Osteocyte (in vitro differentiated cells): ENCODE measurements around the gene CLIC4. TPM values are rescaled to one million over a fixed set of nuclear protein-coding genes. Genes with fewer than 3 reads are reported as not detected.
"Not testable (repeated sequence)": the region's sequence is repeated elsewhere in the genome, so short reads cannot be mapped to it uniquely, and the experiment has no call there.

ENCODE experiments used
- DNase-seq: peaks from one replicate; pipeline ENCODE4 v3.0.0; 2021; ENCODE audit warnings: mixed read lengths; ENCODE audit not compliant: unreplicated experiment; ENCODE audit errors: extremely low spot score
- H3K27ac Mint-ChIP-seq: one replicate; pipeline ENCODE4 v1.8.0; 2021; ENCODE audit warnings: mild to moderate bottlenecking, mixed read lengths; ENCODE audit not compliant: unreplicated experiment
- H3K27me3 Mint-ChIP-seq: one replicate; pipeline ENCODE4 v1.8.0; 2021; ENCODE audit warnings: mixed read lengths; ENCODE audit not compliant: unreplicated experiment
- H3K36me3 Mint-ChIP-seq: one replicate; pipeline ENCODE4 v1.8.0; 2021; ENCODE audit warnings: mixed read lengths; ENCODE audit not compliant: unreplicated experiment
- H3K4me1 Mint-ChIP-seq: one replicate; pipeline ENCODE4 v1.8.0; 2021; ENCODE audit warnings: mixed read lengths; ENCODE audit not compliant: unreplicated experiment
- H3K4me3 Mint-ChIP-seq: one replicate; pipeline ENCODE4 v1.8.0; 2021; ENCODE audit warnings: mild to moderate bottlenecking, moderate library complexity, mixed read lengths; ENCODE audit not compliant: unreplicated experiment
- H3K9me3 Mint-ChIP-seq: one replicate; pipeline ENCODE4 v1.8.0; 2021; ENCODE audit warnings: mixed read lengths; ENCODE audit not compliant: unreplicated experiment
- total RNA-seq: library from RNA; stranded (reverse); gene quantifications from 2 replicates; pipeline ENCODE4 v1.2.1, GENCODE V29; 2021
- TF ChIP-seq, protein P1 (sequence below): fragments of 200-600 bp; sonication (generic); IDR thresholded peaks from 2 replicates; pipeline ENCODE4 v1.5.0; 2021; ENCODE audit warnings: antibody characterized with exemption, mild to moderate bottlenecking, moderate library complexity

Gene CLIC4
- total RNA-seq, 1 donor from 2014 or later: 370 TPM

DNA sequence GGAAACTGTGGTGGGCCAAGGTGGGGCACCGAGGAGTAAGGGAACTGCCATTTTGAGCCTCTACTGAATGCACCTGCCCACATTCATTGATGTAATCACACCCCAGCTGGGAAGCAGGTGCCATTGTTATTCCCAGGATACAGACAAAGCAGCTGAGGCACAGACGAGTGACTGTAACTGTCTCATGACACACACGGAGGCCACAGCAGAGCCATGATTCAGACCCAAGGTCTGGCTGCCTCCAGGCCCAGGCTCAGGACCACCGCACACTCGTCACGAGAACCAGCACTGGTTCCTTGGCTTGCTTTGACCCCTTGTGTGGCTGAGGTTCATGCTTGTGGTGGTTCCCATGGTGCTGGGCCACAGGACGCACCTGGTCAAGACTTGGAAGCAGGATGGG, 45.6 kb upstream of the CLIC4 start:
- Mint-ChIP-seq H3K4me1 (peaks cover 8% of the 10 kb centered on the region), H3K9me3 (no peaks in the 10 kb centered on the region), H3K36me3 (no peaks in the 10 kb centered on the region), H3K27me3 (no peaks in the 10 kb centered on the region), H3K27ac (no peak overlapping the region), H3K4me3 (no peak overlapping the region)
- TF ChIP-seq, protein P1, sequence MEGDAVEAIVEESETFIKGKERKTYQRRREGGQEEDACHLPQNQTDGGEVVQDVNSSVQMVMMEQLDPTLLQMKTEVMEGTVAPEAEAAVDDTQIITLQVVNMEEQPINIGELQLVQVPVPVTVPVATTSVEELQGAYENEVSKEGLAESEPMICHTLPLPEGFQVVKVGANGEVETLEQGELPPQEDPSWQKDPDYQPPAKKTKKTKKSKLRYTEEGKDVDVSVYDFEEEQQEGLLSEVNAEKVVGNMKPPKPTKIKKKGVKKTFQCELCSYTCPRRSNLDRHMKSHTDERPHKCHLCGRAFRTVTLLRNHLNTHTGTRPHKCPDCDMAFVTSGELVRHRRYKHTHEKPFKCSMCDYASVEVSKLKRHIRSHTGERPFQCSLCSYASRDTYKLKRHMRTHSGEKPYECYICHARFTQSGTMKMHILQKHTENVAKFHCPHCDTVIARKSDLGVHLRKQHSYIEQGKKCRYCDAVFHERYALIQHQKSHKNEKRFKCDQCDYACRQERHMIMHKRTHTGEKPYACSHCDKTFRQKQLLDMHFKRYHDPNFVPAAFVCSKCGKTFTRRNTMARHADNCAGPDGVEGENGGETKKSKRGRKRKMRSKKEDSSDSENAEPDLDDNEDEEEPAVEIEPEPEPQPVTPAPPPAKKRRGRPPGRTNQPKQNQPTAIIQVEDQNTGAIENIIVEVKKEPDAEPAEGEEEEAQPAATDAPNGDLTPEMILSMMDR: no peak
- no peak for DNase-seq

DNA sequence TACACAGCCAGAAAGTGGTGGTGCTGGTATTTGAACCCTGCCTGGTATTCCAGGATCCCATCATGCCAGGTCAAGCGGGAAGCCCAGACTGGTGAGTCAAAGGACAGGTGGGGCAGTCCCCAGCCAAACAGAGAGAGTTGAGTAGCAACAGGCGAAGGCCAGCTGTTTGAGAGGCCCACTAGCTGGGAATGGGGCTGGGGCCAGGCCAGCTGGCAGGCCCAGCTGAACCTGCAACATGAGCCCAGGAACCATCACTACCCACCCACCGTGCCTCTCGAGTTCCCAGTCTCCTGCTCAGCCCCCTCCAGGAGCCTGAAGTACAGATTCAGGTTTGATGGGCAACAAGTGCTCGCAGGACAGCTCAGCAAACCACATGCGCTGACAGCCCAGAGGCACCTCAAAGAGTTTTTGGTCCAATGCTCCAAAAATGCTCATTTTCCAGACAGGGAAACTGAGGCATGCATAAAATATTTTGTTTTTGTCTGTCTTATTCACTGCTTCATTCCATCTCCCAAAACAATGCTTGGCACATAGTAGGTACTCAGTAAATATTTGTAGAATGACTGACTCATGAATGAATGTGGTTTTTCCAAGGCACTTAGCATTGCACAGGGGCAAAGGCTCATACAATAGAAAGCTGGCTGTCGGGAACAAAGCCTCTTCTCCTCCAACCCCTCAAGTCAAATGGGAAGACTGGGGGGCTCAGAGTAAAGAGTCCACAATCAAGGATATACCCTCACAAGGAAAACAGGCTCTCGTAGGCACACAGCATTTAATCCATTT, 42.5 kb upstream of the CLIC4 start:
- Mint-ChIP-seq H3K9me3 (no peaks in the 10 kb centered on the region), H3K36me3 (no peaks in the 10 kb centered on the region), H3K27ac (no peak overlapping the region), H3K4me1 (peaks cover 18% of the 10 kb centered on the region), H3K4me3 (no peak overlapping the region), H3K27me3 (no peaks in the 10 kb centered on the region)
- no peak for DNase-seq
- TF ChIP-seq, protein P1: no peak

DNA sequence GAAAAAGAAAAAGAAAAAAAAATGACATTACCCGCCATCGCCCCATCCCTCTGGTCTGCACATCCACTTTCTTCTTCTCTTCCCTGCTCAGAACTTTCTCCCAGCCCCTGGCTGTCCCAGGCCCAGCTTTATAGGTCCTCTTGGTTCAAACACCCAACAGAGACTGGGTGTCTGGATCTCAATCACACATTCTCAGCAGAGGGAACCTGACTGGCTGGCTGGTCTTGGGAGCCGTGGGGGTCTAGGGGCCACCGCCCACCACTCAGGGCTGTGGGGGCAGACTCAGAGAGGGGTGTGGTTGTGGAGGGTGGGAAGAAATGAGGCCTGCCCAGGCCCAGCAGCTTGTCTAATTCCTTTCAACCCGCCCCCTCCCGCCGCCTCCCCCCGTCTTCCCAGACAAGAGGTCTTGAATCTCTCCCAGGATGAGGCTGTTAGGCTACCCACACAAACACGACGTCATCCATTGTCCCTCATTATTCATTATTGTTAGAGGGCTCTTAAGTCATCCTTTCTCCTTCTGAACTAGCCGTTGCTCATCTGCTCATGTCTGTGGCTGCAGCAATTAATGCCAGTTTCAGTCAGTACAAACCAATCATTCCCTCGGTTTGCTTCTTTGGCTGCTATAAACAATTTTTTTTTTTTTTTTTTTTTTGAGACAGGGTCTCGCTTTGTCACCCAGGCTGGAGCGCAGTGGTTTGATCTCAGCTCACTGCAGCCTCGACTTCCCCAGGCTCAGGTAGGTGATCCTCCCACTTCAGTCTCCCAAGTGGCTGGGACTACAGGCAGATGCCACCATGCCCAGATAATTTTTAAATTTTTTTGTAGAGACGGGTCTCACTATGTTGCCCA, 40.6 kb upstream of the CLIC4 start:
- no peak for DNase-seq
- peaks cover 18% of the 10 kb centered on the region for H3K4me1 Mint-ChIP-seq
- H3K36me3 Mint-ChIP-seq: no peaks in the 10 kb centered on the region
- no peaks in the 10 kb centered on the region for H3K9me3 Mint-ChIP-seq
- TF ChIP-seq, protein P1: no peak
- no peaks in the 10 kb centered on the region for H3K27me3 Mint-ChIP-seq
- H3K27ac Mint-ChIP-seq: peak overlapping the region; percentile 61
- no peak overlapping the region for H3K4me3 Mint-ChIP-seq

DNA sequence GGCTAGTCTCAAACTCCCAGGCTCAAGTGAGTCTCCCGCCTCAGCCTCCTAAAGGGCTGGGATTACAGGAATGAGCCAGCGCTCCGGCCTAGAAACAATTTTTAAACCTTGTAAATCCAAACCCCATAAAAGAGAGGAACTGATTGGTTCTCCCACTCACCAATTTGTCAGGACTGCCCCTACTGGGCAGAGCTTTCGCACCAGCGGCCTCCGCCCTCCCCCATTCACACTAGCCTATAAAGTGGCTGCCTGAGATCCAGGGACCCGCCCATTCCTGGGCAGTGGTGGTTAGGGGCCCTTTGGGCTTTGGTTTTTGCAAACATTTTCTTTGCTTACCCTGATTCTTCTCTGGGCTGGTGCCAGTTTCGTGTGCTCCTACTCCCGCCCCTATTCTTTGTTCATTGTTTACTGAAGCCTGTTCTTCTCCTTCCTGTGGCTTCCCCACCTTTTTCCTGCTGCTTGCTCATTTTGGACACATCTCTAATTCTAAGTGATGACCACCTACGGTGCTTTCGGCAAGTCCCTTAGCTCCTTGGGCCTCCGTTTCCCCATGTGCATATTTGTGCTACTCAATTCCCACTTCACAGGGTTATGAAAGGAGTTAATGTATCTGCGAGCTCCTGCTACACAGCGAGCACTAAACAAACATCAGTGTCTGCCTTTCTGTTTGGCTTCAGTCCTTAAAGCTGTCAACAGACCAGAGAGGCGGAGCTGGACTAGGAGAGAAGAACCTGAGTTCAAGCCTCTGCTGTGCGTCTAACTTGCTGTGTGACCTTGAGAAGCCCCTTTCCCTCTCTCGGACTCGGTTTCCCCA, 39.8 kb upstream of the CLIC4 start:
- no peaks in the 10 kb centered on the region for H3K36me3 Mint-ChIP-seq
- no peaks in the 10 kb centered on the region for H3K9me3 Mint-ChIP-seq
- H3K27ac Mint-ChIP-seq: peak overlapping the region; percentile 61
- no peak for DNase-seq
- TF ChIP-seq, protein P1: no peak
- H3K4me1 Mint-ChIP-seq: peaks cover 18% of the 10 kb centered on the region
- no peaks in the 10 kb centered on the region for H3K27me3 Mint-ChIP-seq
- H3K4me3 Mint-ChIP-seq: no peak overlapping the region

DNA sequence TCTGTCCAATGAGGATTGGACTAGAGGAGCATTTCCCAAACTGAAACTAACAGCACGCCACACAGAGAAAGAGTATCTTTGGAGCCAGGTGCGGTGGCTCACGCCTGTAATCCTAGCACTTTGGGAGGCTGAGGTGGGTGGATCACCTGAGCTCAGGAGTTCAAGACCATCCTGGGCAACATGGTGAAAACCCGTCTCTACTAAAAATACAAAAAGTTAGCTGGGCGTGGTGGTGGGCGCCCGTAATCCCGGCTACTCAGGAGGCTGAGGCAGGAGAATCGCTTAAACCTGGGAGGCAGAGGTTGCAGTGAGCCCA, 39.2 kb upstream of the CLIC4 start:
- H3K27me3 Mint-ChIP-seq, H3K9me3 Mint-ChIP-seq, H3K4me3 Mint-ChIP-seq, H3K36me3 Mint-ChIP-seq, DNase-seq: not testable (repeated sequence)
- Mint-ChIP-seq H3K4me1 (peaks cover 18% of the 10 kb centered on the region), H3K27ac (peak overlapping the region; percentile 61)
